GM10847 (cell line): ENCODE data around the gene FXYD2.

ENCODE experiments used
- POLR2A ChIP-seq: IDR thresholded peaks from 2 replicates; pipeline ENCODE4 v1.6.1; 2011; ENCODE audit not compliant: insufficient read length; ENCODE audit errors: extremely low read depth

FXYD2 gene

DNA sequence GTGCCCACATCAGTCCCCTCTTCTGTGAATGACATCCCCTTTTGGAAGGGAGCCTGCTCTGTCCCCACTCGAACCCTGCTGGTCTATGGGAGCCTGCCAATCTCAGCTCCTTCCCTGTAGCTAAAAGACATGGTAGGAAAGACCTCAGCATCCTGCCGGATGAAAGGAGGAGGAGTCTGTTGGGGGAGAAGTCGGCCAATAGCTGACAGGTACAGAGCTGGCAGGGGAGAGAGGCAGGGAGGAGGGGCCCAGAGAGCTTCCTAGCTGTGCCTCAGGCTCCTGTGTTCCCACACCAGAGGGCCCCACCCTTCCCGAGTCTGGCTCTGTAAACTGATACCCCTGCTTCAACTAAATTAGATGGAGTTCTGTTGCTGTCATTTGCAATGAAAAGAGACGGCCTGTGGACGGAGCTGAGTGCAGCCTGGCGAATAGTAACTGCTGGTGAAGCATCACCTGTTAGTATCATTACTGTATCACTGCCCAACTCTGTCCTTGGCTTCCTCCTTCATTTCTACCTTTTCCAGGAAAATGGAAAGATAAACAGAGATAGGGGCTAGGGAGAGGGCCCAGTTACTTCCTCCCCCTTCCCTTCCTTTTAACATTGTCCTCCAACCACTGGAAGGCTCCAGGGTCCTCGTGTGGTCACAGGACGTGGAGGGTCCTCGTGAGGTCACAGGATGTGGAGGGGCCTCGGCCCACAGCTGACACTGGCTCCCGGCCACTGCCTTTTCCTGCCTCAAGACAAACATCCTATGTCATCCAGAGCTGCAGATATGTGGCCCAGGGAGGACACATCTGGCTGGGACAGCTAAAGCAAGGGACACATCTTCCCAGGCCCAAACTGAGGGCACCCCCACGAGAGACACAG is 36.8 kb upstream of the FXYD2 start:
- TF ChIP-seq POLR2A, result no peak

DNA sequence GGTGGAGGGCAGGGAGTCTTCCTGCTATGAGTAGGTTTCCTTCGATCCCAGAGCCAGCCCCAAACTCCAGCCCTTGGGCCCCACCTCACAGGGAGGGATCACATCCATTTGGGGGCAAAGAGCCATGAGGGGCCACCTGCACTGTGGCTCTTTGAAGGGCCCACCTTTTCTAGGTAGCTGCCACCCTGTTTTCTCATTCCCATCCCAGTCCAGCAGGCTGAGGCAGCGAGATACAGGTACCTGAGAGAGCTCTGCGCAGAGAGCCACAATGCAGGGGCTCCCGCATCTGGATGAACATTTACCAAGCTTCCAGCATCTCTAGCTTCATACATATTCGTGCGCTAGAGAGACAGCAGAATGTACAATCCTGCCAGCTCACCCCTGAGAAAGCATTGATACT is 35.6 kb upstream of the FXYD2 start:
- TF ChIP-seq POLR2A, result no peak

DNA sequence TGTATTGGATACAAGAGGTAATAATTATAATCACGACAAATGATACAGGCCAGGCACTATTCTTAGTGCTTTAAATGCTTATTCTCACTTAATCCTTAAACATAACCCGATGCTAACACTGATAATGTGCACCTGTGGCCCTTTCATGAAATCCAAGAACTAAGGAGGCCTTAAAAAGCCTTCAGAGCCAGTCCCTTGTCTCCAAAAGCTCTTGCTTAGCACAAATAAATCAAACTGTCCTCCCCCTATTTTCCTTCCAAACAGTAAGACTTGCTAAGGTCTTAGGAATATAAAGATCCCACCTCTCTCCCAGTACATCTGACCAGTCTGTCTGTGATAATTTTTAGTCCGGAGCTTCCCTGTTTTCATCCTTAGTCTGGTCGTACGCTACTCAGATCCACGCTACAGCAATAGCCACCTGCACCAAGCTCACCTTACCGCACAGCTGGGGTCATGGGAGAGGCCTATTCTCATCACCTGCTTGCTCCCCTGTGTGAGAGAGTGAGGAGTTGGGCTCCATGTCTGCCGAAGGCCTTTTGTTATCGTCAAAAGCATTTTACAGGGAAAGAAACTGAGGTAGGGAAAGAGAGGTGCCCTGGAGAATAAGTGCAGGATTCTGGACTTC is 35.1 kb upstream of the FXYD2 start:
- no peak for TF ChIP-seq POLR2A

DNA sequence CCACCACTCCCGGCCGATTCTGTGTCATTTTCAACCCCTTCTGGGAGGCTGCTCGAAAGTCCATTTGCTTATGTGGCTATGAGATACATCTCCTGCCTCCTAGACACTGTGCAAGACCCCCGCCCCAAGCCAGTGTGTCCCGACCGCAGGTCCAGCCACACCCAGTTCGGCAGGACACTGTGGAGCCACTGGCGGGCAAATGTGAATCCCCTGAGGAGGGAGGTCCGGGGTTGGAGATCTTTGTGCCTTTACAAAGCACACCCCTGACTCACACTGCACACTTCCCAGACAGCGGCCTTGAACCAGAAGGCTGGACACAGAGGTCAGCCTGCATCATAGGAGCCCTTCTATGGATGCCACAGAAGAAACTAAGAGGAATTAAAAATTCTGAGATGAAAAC is 34.5 kb upstream of the FXYD2 start:
- TF ChIP-seq POLR2A, result no peak

DNA sequence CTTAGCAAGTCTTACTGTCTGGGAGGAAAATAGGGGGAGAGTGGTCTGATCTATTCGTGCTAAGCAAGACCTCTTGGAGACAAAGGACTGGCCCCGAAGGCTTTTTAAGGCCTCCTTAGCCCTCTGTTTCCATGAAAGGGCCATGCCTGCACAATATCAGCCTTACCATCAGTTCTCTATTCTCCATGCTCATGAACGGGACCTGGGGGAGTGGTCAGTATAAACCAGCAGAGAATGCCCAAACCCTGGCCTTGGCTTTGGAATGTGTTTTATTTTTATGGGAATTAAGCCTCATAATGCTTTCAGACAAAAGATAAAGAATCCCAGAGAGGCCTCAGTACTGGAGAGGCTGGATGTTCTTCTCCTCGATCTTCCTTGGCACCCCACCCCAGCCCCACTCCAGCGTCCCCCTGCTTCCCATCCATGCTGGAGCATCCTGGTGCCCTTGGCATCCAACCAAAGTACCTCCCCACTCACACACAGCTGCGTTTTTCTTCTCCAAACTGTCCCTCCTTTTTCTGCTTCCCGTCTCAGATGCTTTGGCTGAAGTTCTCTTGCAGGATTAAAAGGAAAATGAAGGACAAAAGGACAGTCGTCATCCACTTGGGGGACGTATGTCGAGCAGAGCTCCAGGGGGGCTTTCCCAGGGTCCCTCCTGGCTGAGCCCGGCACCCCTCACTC is 33.3 kb upstream of the FXYD2 start:
- TF ChIP-seq POLR2A, result no peak

DNA sequence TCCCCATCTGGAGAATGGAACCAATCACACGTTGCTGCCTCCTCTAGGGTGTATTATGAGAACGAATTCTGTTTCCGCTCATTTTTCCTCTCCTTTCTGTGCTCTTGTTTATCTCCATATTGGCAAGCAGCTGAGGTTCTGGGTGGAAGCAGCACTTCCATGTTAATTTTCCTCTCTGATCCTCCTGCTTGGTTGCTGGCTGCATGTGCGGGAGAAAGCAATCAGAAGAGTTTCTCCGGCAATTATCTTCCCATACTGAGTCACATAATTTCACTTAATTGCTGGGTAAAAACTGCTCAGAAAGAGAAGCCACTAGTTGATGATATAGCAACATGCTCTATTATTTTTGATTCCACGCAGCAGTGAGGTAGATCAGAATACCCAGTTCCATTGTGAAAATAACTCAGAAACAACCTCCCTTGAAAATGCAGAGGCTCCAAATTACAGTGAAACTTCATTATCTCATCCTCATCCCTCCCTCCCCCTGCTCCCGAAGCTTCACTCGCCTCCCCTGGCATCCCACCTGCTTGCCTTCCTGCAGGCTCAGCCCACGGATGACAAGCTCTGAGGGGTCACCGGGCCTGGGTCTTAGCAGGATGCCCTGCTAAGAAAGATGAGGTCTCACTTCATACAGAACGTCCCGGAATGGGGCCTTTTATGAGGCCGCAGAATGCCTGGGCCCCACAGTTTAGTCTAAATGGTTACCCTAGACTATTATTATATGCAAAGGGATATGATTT is 31.5 kb upstream of the FXYD2 start:
- TF ChIP-seq POLR2A, result no peak

DNA sequence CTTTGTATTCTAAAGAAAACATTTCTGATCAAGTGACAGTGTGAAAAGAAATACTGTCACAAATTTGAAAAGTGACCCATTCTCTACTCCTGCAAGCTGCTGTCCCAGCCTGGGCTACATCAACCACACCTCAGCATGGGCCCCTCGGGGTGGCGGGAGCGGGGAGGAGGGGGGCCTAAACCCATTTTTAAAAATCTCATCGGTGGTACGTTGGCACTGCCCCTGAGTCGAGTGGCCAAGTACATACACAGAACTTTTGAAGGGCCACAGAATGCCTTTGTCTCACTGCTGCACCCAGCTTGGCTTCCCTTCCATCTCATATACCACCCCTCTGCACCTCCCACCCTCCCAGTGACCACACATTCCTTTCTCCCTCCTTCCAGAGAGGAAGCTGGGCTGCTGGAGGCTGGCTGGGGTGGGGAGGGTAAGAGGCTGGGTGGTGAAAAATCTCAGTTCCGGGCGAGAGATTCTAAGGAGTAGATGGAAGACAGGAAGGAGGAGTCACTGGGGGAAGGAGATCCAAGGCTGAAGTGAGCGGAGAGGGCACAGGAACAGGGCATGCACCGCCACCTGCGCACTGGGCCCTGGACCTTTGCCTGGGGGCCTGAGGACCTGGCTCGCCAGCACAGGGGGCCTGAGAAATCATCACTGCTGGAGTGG is 30.8 kb upstream of the FXYD2 start:
- TF ChIP-seq POLR2A, result no peak

DNA sequence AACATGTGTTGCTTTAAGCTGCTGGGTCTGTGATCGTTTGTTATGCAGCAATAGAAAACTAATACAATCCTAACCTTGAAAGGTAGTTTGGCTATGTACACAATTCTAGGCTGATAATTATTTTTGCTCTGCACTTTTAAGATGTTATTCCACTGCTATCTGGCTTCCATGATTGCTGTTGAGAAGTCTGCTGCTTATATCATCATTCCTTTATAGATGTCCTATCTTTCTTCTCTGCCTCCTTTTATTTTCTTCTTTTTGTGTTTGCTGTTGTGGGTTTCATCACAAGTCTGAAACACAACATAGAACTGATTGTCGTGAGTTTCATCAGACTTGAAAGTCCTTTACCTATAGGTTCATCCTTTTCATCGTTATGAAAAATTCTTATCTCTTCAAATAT is 27.8 kb upstream of the FXYD2 start:
- TF ChIP-seq POLR2A, result no peak

DNA sequence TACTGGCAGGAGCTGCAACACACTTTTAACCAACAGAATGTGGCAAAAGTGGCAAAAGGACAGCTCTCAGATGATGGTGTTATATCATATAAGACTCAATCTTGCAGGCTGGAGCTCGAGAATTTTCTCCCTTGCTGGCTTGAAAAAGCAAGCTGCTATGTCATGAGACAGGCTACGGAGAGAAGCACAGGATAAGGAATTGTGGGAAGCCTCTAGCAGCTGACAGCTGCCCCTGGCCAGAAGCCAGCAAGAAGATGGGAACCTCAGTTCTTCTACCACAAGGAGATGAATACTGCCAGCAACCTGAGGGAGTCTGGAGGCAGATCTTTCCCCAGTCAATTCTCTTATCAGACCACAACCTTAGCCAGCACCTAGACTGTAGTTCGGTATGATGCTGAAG is 27.3 kb upstream of the FXYD2 start:
- TF ChIP-seq POLR2A, result no peak

DNA sequence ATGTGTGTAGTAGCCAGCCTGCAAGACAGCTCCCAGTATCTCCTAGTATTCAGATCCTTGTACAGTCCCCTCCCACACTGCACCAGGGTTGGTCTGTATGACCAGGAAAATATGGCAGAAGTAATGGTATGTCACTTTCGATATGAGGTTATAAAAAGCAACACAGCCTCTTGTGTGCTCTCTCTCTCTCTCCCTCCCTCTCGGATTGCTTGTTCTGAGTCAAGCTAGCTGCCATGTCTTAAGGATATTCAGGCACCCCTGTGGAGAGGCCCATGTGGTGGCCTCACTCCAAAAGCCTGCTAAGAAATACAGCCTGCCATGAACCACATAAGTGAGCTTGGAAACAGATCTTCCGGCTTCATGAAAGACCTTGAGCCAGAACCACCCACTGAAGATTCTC is 26.6 kb upstream of the FXYD2 start:
- no peak for TF ChIP-seq POLR2A

DNA sequence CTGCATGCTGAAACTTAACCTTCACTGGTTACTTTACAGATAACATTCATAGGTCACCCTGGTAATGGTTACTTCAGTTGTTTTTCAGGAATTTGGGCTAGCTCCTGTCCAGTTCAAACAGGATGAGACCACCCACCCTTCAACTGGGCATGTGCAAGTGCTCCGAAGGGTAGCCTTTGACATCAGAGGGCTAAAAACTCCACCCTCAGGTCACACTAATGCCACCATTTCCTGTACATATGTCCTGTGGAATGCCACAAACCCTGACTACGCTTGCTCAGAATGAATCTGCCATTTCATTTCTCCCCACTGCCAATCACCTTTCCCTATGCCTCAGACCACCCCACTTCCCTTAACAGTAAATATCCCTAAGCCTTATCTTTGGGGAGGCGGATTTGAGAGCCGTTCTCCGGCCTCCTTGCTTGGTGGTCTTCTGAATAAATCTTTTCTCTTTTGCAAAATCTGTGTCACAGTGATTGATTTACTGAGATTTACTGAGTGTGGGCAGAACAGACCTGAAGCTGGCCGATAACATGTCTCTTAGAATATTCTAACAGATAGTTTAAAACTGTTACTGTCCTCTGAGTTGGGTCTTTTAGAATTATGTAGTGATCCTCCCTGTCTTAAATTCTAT is 25.4 kb upstream of the FXYD2 start:
- TF ChIP-seq POLR2A, result no peak

DNA sequence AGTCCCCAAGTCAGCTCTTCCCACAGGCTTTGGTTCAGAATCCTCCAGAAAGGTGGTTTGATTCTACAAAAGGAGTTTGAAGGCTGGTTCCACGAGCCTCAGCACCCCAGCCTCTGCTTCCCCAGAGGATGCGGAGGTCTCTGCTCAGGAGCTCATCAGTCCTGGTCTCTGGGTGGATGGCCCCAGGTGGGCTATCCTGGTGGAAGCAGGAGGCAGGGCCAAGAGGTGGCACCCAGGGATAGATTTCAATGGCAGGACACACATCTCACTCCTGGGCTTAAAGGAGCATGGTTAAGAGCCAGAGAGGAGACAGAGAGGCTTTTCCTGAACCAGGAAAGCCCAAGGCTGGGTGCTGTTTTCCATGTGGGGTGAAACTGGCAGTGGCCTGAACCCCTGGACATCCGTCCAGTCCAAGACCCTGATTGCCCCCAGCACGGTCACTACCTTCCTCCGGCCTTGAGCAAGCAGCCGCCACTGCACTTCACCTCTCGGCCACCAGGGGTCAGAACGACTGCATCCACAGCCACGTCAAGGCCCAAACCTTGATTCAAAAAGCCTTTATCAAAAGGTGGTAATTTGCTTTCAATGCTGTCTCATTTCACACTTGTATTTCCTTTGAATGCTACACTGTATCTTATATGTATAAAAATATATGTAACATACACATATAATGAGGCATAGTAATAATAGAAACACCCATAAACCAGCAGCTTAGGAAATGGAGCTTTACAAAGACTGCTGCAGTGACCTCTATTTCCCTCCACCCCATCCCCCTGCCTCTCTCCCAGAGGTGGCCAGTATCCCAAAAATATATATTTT is 19.3 kb upstream of the FXYD2 start:
- TF ChIP-seq POLR2A, result no peak

DNA sequence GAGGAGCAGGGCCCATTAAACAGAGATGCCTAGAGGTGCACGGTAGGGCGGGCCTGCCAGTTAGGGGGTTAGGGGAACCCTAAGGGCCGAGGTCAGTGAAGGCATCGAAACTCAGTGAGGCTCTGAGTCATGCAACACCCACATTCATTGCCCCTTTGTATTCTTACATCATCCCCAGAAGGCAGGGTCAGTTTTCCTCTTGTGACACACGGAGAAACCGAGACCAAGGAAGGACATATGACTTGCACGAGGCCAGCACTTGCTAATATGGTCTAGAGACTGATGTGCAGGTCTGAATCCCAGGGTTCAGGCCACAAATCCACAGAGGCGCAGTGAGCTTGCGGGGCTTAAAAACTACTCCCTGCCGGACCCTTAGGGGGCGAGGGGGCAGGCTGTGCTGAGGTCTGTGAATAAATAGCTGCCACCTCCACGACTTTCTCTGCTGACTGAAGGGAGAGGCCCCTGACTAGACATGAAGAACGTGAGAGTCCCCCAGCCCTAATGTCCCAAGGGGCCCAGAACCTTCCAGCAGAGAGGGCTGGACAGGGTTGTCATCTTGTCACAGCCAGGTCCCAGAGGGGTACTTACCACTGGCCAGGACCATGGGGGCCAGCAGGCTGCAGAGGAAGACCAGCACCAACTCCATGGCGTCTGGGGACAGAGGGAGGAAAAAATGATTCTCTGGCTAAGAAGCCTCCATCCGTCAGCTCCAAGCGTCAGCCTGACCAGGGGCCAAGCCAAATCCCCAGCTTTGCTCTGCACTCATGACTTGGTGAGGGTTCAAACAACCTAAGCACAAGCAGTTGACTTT is 17.8 kb upstream of the FXYD2 start:
- no peak for TF ChIP-seq POLR2A

DNA sequence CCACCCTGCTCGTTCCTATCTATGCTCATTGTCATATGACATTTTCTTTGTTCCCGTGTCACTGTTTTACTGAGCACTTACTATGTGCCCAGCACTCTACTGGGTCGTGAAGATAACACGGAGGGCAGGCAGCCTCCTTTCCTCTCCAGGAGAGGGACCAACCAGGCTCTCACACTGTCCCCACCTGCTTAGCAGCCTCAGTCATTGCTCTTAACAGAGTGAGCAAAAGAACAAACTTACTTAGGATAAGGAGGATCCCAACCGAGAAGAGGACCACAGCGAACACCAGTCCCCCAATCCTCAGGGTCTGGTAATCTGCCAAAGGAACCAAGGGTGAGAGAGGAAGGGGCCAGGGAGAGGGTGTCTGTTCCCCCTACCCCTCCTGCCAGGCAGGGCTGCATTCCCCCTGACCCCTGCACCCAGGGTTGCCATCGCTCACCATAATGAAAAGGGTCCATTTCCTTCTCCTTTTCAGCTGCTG is 17.0 kb upstream of the FXYD2 start:
- no peak for TF ChIP-seq POLR2A
